ENCODE results near the gene NRN1. TPM values are rescaled to one million over a fixed set of nuclear protein-coding genes. Genes with fewer than 3 reads are reported as not detected.

The NRN1 gene
- total and polyA plus RNA-seq, 2 donors (not counting 1 experiment from before 2014, with no cell fraction given), result 0.12 TPM; not detected in 1

GRCh38 chr6:5950361-5950785 is 56.4 kb downstream of the NRN1 start:
- no peak overlapping the region for H3K9ac ChIP-seq (ENCODE audit: insufficient read depth, low read length)
- H3K9me3 ChIP-seq (ENCODE audit: control insufficient read depth, insufficient read depth, low read depth, low read length), result no peaks in the 10 kb centered on the region
- TF ChIP-seq CTCF (conservative IDR thresholded peaks at IDR 0.05 in 1 of 2, IDR thresholded peaks at IDR 0.05 in 1 of 2; ENCODE audit: low read depth in 1 of 2, low read length in 2 of 2) (peak in 1 of 2 donors; percentile 11), EZH2 (IDR thresholded peaks at IDR 0.05; ENCODE audit: low read length, missing control alignments) (no peak)
- no peaks in the 10 kb centered on the region for H3K4me1 ChIP-seq (ENCODE audit: control insufficient read depth, extremely low read depth, insufficient read depth, low read length)
- no peaks in the 10 kb centered on the region for H3K79me2 ChIP-seq (ENCODE audit: control insufficient read depth, insufficient read depth, low read length)
- H3K27ac ChIP-seq (ENCODE audit: insufficient read depth, low read length), result no peak overlapping the region
- H2AFZ ChIP-seq (ENCODE audit: low read length), result no peak overlapping the region
- peak in 1 of 2 donors; percentile 52 for DNase-seq (ENCODE audit: low read depth in 2 of 2)
- no peaks in the 10 kb centered on the region for H3K36me3 ChIP-seq (ENCODE audit: control insufficient read depth, insufficient read depth, low read length)
- no peaks in the 10 kb centered on the region for H3K27me3 ChIP-seq (ENCODE audit: control insufficient read depth, insufficient read depth, low read length)
- H4K20me1 ChIP-seq (ENCODE audit: control insufficient read depth, extremely low read depth, insufficient read depth, low read length), result no peaks in the 10 kb centered on the region
- no peak overlapping the region for H3K4me3 ChIP-seq (replicated peaks in 1 of 4; ENCODE audit: control extremely low read depth in 1 of 4, insufficient read depth in 1 of 4, low read depth in 3 of 4, low read length in 4 of 4)
- no peak overlapping the region for H3K4me2 ChIP-seq (ENCODE audit: extremely low read depth, insufficient read depth, low read length)
